ENCODE measurements around the gene CBX5.
"Not testable (repeated sequence)": the region's sequence is repeated elsewhere in the genome, so short reads cannot be mapped to it uniquely, and the experiment has no call there.

Gene CBX5

DNA sequence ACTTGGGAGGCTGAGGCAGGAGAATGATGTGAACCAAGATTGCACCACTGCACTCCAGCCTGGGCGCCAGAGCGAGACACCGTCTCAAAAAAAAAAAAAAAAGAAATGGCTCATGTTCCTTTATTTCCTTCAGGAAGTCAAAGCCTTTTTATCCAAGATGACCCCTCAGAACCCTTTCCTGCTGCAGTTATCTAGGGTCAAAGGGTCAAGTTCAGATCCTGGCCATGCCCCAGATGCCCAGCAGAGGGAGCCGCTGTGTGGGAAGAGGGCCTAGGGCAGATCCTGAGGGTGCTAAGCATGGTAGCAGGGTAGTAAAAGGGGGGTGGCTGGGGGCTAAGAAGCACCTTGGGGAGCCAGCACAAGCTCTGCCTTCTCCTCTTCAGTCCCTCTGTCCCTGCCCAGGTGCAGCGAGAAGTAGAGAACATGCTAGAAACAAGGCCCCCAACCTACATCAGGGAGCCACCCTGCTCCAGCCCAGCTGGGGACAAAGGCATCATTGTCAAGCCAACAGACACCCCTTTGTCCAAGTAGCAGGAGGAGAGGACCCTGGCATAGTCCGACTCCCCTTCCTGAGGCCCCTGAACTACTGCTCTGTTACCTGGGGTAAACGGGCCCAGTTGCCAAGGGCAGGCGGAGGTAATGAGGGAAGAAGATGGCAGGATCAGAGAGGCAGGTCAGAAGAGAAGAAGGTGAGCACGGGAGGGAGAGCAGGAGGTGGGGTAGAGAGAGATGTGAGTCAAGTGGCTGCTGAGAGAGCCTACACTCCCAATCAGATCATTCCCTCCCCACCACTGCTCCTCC is 14.4 kb upstream of the CBX5 start:
- peak in 1 of 2 experiments; percentile 12 for DNase-seq

DNA sequence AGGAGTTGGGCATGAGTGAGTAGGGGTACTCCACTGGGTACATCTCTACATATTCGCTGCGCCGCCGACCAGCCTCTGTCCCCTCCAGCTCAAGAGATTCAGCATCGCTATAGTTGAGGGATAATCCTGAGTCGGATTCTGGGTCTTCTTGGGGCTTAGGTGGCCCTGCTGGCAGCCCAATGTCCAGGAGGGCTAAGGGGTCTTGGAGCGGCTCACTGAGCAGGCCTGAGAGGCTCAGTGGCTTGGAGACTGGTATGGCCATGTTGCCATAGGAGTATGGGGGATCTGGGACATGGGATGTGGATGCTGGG is 13.0 kb upstream of the CBX5 start:
- DNase-seq: no peak

DNA sequence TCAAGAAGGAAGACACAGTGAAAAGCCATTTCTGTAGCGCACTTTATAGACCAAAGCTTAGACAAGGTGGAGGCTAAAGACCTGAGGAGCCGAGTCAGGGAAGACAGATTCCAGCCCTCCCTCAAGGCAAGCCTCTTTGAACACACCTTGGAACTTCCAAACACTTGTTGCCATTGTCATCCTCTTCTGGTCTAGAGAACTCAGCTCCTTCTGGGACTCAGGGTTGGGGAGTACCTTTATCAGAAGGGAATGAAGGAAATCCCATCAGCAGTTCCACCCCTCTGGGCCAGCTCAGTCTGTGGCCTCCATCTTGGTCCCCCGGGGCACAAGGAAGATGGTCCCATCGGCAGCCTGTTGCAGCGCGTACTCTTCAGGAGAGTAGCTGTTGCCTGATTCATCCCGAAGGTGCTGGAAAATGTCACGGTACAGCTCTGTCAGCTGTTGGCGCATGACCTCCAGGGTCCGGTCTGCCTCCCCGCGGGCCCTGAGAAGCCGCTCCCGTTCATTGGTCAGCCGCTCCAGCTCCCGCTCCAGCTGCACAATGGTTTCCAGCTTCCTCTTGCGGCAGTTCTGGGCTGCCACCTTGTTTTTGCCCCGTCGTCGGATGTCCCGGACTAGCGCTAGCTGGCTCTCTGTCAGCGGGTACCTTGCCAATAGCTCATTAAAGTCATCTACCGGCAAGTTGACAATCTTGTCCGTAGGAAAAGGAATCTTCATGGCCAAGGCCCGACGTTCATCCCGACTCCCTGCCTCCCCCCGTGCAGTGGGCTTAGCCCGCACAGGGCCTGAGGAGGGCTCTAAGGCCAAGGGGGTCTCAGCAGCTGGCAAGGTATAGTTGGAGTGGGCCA is 12.4 kb upstream of the CBX5 start:
- no peak for DNase-seq

DNA sequence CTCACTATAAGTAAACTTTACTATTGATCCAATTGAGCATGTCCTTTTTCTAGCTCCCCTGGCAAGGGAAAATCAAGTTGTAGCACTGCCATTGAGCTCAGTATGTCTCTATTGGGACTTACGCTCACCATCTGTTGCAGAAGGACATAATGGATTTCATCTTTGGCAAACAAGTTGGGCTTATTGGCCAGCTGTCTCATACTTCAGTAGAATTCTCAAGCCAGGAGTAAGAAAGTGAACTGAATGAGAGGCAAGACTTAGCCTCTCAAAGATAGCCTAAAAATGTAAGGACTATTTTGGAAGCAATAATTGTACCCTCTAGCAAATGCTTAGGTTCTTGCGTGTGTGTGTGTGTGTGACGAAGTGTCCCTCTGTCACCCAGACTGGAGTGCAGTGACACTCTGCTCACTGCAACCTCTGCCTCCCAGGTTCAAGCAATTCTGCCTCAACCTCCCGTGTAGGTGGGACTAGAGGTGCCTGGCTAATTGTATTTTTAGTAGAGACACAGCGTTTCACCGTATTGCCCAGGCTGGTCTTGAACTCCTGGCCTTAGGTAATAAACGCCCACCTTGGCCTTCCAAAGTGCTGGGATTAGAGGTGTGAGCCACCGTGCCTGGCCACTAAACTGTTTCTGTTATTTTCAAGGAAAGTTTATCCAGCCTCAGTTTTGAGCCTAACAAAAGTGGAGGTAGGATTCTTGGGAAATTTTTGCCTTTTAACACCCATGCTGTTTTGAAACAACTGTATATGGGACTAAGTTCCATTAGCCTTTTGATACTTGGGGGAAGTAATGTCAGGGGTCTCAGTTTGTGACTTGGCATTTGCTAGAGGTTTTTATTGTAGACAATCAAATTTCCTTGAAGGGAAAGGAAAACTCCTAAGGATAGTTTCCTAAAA is 7.6 kb upstream of the CBX5 start:
- DNase-seq: no peak

DNA sequence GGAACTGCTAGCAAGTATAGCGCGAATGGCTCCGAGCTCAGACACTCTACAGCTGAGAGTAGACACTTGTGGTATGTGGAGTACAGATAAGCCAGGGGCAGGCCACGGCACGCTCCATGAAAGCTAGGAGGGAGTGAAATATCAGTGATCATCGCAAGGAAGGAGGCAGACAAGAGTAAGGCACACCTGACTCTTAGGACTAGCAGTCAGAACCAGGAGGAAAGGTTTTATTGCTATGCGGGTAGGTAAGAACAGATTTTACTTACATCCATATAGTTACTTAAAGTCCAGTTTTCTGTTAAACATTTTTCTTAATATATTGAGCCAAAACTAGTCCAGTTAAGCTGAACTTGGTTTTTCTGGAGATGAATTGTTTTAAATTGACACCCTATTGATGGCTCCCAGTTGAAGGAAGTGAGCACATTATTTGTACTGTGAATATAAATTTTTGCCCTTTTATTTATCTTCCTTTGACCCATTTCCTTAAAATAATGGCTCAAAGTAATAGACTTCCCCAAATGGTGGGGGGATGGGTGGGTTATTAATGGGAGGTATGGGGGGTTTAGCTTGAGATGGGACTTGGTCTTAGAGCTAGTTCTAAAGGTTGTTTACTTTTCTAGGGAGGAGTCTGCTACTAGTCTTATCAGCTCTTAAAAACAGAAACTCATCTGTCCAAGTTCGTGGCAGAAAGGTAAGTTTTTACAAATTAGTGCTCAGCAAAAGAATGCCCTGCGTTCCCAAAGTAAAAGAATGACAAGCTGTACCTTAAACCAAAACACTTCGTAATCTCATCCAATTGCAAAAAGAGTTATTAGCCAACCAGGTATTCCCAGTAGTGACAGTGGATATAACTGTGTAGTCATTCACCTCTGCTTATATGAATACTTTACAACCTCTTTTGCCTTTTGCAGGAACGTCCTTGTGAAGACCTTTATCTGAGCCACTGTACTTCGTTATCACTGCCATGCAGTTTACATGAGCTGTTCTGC is 6.4 kb upstream of the CBX5 start:
- no peak for DNase-seq

DNA sequence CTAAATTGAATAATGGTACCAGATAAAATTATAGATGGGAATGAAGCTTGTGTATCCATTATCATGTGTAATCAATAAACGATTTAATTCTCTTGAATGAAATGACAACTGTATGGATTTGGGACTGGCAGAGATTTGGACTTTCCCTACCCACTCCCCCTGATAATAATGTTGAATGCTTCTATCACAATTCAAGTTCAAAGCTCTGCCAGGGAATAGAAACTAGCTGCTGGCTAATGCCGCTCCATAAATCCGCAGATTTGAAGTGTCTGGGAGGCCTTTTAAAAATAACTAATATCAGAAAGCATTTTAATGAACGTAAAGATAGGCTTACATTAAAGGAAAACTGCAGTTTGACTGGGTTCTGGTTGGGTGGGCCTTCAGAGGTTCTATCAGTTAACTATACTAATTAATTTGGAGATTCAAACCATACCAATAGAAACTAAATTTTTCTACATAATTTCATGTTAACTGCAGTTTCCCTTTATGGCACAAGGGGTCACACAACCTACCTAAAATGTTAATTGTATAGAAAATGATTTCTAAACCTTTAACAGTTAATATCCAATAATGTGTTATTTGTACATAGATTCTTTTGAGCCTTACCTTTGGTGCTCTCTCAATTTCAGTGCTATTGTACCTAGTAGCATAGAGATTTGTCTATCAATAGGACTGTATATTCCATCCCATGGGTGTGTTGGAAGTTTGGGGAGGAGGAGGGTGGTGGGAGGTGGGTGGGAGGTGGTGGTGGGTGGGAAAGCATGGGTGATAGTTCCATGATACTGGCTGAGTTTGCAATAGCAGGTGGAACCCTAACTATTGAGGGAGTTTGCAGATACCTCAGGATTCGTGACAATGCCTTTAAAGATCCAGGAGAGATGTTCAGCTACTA is 5.5 kb upstream of the CBX5 start:
- DNase-seq: no peak

DNA sequence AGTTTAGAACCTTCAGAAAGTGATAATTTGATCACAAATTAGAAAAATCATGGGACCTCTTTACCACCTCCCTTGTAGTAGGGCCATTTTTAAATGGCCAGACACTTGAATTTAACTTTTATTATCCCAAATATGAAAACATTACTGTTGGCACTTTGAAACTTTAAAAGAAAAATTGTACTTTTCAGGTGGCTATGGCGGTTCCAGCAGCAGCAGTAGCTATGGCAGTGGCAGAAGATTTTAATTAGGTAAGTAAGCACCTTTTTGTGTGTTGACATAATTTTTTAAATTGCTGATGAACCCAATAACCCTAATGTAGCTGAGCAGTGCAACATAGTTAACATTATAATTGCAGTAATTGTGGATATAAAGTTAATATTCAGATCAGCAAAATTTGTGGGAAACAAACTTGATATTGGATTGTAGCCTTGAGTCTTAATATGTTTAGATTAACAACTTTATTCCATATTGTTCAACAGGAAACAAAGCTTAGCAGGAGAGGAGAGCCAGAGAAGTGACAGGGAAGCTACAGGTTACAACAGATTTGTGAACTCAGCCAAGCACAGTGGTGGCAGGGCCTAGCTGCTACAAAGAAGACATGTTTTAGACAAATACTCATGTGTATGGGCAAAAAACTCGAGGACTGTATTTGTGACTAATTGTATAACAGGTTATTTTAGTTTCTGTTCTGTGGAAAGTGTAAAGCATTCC is 4.3 kb upstream of the CBX5 start:
- DNase-seq: not testable (repeated sequence)

DNA sequence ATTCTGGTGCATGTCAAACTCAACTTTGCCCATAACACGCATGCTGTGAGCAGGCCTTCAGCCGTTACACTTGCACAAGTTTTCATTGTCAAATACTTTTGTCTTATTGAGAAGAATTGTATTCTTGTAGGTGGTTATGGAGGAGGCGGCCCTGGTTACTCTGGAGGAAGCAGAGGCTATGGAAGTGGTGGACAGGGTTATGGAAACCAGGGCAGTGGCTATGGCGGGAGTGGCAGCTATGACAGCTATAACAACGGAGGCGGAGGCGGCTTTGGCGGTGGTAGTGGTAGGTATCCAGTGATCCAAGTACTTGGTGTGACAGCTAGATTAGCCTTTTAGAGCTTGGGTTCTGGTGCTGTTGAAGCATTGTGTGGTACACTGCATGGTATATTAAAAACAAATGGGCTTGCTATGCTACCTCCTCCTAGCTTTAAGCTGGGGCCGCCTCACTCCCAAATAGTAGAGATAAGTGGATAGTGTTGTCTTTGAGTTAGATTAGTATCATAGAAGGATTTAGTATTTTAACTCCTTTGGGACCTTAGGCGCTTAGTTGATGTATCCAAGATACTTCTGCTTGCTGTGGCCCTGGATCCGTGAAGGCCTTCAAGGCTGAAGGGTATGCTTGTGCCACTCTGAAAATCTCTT is 3.1 kb upstream of the CBX5 start:
- DNase-seq: no peak

DNA sequence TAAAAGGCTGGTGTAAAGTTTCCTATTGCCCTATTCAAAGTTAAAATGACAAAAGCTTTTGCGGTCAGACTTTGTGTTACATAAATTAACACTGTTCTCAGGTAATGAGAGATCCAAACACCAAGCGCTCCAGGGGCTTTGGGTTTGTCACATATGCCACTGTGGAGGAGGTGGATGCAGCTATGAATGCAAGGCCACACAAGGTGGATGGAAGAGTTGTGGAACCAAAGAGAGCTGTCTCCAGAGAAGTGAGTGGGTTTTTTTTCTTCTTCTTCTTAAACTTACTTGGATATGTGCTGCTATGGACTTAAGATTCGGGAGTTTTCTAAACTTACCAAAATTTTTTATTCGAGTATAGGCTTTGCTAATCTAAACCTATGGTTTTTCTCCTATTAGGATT is 1.8 kb upstream of the CBX5 start:
- not testable (repeated sequence) for DNase-seq

DNA sequence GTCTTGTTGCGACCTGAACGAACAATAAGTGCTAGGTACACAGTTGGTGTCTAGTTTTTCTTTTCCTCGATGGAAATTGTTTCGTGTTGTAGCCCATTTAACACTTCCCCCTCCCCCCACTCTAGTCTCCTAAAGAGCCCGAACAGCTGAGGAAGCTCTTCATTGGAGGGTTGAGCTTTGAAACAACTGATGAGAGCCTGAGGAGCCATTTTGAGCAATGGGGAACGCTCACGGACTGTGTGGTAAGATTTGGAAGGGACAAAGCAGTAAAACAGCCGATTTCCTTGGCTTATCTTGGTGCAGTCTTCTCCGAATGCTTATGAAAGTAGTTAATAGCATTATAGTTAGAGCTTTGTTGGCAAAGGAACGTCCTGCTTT is 1.3 kb upstream of the CBX5 start:
- DNase-seq: not testable (repeated sequence)

DNA sequence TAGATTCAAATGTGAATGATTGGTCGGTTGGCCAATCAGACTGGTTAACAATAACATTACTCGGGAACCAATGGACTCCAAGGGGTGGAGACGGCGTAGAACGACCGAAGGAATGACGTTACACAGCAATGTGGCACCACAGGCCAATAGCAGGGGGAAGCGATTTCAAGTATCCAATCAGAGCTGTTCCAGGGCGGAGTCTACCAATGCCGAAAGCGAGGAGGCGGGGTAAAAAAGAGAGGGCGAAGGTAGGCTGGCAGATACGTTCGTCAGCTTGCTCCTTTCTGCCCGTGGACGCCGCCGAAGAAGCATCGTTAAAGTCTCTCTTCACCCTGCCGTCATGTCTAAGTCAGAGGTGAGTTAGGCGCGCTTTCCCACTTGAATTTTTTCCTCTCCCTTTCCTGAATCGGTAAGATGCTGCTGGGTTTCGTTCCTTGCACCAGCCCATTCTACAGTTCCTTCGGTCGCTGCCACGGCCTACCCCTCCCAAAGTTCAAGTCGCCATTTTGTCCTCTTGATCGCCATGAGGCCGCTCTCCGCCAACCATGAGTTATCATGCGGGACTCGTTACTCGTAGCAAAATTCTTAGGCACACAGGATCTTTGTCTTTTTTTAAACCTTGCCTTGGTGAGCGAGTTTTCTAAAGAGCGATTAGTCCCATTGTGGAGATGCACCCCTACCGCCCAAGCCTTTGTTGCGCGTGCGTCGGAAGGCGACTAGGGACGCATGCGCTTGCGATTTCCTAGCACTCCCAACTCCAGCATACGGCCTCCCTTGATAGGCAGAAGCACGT is 742 bp upstream of the CBX5 start, which contains the start of gene HNRNPA1:
Gene HNRNPA1 (plus strand): TSS at position 259 of the 793 bp plus-strand sequence. CDS start 82 bp downstream, at position 341.
- peak; percentile 97 to 98 for DNase-seq

DNA sequence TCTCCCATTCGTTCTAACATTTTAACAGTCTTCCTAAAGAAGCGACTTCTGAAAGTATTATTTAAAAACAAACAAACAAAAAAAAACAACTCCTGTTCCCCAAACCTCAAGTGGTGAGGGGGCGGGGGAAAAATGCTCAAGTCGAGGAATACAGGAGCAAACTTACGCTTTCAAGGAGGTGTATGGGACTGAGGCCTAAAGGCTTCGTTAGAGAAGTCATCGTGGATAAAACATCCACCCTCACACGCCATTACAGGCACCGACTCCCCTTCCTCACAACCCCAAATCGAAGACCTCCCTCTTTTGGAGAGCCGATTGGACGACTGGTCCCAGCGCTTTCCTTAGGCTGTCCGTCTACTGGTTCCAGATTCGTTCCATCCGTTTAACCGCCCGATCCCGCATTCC is 693 bp downstream of the CBX5 start:
- DNase-seq: no peak

DNA sequence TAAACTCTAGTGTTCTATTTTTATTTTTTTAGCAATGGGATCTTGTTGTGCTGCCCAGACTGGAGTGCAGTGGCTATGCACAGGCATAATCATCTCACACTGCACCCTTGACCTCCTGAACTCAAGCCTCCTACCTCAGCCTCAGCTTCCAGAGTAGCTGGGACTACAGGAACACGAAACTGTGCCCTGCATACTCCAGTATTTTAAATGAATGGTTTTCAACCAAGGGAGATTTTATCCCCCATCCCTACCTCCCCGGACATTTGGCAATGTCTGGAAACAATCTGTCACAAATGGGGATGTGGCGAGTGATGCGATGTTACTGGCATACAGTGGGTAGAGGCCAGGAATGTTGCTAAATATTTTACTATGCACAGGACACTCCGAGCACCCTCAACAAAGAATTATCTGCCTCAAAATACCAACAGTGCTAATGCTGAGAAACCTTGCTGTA is 2.1 kb downstream of the CBX5 start:
- DNase-seq: no peak

DNA sequence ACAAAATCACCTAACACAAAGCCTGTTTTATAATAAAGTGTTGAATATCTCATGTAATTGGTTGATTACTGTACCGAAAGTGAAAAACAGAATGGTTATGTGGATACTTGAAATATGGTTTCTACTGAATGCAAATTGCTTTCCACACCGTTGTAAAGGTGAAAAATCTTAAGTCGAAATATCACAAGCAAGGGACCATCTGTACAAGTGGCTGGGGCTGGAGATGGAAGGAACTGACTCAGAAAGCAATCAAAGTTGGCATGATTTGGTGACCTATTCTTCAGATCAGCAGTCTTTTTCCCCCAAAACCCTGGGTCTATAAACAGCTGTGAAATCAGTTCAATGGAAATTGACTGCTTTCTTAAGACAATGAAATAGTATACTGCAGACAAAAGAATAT is 3.6 kb downstream of the CBX5 start:
- no peak for DNase-seq

DNA sequence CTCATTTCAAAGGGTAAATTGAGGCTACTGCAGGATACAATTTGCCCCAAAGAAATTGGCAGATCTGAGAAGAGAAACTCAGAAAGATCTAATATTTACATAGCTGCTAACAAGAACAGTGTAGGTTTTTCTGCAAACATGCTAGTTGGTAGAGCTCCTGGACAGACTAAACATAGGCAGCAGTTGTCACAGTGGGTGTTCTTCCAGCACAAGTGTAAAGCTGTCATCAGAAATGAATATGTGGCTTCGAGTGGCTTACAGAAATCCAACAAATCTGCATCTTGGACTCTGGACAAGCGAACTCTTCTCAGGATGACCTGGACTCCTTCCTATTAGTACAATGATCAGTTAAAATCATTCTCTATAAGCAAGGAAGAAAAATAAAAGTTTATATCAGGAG is 5.9 kb downstream of the CBX5 start:
- no peak for DNase-seq

DNA sequence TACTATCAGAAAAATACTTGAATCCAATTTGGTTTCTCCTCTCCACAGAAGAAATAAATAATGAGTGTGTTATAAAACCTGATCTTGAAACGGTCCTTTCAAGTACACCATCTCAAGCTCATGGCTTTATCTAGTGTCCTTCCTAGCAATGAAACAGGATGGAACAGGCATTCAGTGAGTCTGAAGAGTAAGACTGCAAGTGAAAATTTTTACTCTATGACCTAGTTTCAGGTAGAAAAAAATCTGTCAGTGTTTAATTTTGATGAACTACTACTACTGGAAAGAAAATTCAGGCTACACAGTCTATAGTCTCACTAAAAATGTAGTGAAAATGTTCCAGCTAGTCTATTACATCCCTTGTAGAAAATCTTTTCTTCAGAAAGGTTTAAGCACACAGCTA is 7.7 kb downstream of the CBX5 start:
- no peak for DNase-seq

DNA sequence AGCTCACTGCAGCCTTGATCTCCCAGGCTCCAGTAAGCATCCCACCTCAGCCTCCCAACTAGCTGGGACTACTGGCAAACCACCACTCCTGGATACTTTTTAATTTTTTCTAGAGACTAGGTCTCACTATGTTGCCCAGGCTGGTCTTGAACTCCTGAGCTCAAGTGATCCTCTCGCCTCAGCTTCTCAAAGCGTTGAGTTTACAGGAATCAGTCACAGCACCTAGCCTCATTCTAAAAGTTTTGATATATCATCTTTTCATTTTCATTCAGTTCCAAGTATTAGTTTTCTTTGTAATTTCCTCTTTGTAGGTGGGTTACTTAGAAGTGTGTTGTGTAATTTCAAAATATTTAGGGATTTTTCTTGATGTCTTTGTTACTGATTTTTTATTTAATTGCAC is 9.6 kb downstream of the CBX5 start:
- no peak for DNase-seq

DNA sequence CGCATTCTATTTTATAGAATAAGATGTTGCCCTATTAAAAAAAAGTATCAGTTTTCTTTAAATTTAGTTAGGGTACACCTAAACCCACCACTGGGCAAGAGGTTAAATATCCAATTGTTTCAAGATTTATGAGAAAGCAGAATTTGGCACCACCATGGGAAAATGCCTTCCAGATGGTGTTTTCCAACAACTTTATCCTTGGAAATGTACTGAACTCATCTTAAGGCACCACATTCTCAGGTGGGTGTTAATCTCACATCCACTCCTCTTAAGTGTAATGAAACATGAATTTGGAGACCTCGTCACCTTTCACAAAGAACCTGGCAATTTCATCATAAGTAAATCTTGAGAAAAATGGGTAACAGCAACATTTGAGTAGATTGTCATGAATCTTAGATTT is 13.1 kb downstream of the CBX5 start:
- DNase-seq: no peak

DNA sequence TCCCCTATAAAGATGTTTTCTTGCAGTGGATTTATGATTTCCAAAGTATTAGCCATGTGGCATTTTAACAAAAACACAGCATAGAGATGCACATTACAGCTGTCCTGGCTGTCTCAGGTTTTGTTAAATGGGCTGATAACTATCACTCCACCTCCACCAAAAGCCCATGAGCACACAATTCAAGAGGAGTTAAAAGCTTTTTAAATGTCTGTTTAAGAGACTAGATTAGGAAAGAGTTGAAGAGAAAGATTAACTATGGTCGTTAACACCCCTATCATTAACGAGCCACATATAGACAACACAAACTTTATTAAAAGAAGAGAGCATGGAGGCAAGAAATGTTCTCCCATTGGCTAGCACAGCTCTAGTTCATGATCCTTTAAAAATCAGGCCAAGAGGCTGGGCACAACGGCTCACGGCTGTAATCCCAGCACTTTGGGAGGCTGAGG is 14.5 kb downstream of the CBX5 start:
- no peak for DNase-seq
